Tibial nerve (tissue), 4 donors: Measurements from ENCODE around the gene GPR149. TPM values are rescaled to one million over a fixed set of nuclear protein-coding genes. Genes with fewer than 3 reads are reported as not detected.
"Not testable (repeated sequence)": the region's sequence is repeated elsewhere in the genome, so short reads cannot be mapped to it uniquely, and the experiment has no call there.

Source experiments
- DNase-seq, 2 donors: peaks; one replicate each; pipeline ENCODE4 v3.0.0-alpha.2; 2019; ENCODE audit warnings: low spot score in 2 of 2
- H3K27ac ChIP-seq, 4 donors: fragments of 200-600 bp; sonication (generic) in 3 of 4; one replicate each; pipeline ENCODE4 v1.5.1; 2017 to 2019; ENCODE audit warnings: mild to moderate bottlenecking in 1 of 4
- H3K27me3 ChIP-seq, 2 donors: fragments of 200-600 bp; sonication (generic) in 1 of 2; one replicate each; pipeline versions ENCODE4 v1.5.1 to v1.6.0; 2017 to 2019
- H3K36me3 ChIP-seq, 3 donors: fragments of 200-600 bp; sonication (generic); one replicate each; pipeline ENCODE4 v1.5.1; 2018 to 2019
- H3K4me1 ChIP-seq, 4 donors: fragments of 200-600 bp; sonication (generic) in 3 of 4; one replicate each; pipeline ENCODE4 v1.5.1; 2017 to 2019
- H3K4me3 ChIP-seq, 4 donors: fragments of 200-600 bp; sonication (generic) in 3 of 4; one replicate each; pipeline ENCODE4 v1.5.1; 2017 to 2019; ENCODE audit warnings: mild to moderate bottlenecking in 1 of 4, moderate library complexity in 1 of 4
- H3K9me3 ChIP-seq, 4 donors: fragments of 200-600 bp; sonication (generic) in 3 of 4; one replicate each; pipeline ENCODE4 v1.5.1; 2017 to 2019
- EP300 ChIP-seq, 2 donors: sonication (generic); formaldehyde crosslinking; IDR thresholded peaks; one replicate each; pipeline ENCODE4 v1.6.1; 2017; ENCODE audit warnings: antibody characterized with exemption in 2 of 2, mild to moderate bottlenecking in 1 of 2
- POLR2A ChIP-seq, 2 donors: fragments of 450-650 bp; IDR thresholded peaks; one replicate each; pipeline ENCODE4 v1.6.1; 2017; ENCODE audit warnings: antibody characterized with exemption in 2 of 2, mild to moderate bottlenecking in 2 of 2, moderate library complexity in 2 of 2
- WGBS, 2 donors: methylation state at CpG; one replicate each; pipeline ENCODE4 v1.1.5; 2018; 5-methylcytosine and 5-hydroxymethylcytosine counted together
- total RNA-seq, 4 donors: library from RNA; depleted of rRNA; stranded (reverse); fragments of >200 nt; gene quantifications; one replicate each; pipeline ENCODE4 v1.1.0, GENCODE V29; 2016
- TF ChIP-seq, protein P1 (sequence below), 5 experiments: fragments of 200-600 bp in 3 of 5; fragments of 450-650 bp in 2 of 5; sonication (generic) in 3 of 5; IDR thresholded peaks; one replicate each; pipeline ENCODE4 v1.5.1; 2016 to 2019; ENCODE audit warnings: antibody characterized with exemption in 5 of 5, mild to moderate bottlenecking in 3 of 5, moderate library complexity in 2 of 5

GPR149 gene
- total RNA-seq, 4 donors from 2014 or later: not detected

DNA sequence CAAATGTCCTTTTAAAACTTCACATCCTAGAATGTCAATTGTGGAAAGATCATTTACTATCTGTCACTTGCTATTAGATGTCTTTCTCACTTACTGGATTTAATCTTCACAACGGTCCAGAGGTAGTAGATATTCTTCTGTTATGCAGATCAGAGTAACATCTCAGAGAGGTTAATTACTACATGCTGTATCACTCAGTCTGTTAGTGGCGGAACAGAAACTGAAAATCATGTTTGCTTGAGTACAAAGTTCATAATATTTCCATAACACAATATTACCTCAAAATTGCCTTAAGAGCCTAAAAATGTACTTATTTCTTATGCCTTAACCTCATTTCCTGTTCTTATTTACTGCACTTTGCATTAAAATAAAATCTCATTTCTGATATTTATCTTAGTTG is 28.6 kb upstream of the GPR149 start:
- Histone ChIP-seq H3K9me3 (no peaks in the 10 kb centered on the region), H3K27ac (no peak overlapping the region), H3K36me3 (no peaks in the 10 kb centered on the region), H3K27me3 (no peaks in the 10 kb centered on the region), H3K4me1 (no peaks in the 10 kb centered on the region), H3K4me3 (no peak overlapping the region)
- TF ChIP-seq POLR2A (IDR thresholded peaks at IDR 0.05) (no peak), EP300 (IDR thresholded peaks at IDR 0.05) (no peak)
- TF ChIP-seq, protein P1, sequence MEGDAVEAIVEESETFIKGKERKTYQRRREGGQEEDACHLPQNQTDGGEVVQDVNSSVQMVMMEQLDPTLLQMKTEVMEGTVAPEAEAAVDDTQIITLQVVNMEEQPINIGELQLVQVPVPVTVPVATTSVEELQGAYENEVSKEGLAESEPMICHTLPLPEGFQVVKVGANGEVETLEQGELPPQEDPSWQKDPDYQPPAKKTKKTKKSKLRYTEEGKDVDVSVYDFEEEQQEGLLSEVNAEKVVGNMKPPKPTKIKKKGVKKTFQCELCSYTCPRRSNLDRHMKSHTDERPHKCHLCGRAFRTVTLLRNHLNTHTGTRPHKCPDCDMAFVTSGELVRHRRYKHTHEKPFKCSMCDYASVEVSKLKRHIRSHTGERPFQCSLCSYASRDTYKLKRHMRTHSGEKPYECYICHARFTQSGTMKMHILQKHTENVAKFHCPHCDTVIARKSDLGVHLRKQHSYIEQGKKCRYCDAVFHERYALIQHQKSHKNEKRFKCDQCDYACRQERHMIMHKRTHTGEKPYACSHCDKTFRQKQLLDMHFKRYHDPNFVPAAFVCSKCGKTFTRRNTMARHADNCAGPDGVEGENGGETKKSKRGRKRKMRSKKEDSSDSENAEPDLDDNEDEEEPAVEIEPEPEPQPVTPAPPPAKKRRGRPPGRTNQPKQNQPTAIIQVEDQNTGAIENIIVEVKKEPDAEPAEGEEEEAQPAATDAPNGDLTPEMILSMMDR (IDR thresholded peaks at IDR 0.05): no peak
- DNase-seq: no peak
- WGBS, 2 donors: 63 to 79% methylated on average over 2 of the region's 2 CpGs

DNA sequence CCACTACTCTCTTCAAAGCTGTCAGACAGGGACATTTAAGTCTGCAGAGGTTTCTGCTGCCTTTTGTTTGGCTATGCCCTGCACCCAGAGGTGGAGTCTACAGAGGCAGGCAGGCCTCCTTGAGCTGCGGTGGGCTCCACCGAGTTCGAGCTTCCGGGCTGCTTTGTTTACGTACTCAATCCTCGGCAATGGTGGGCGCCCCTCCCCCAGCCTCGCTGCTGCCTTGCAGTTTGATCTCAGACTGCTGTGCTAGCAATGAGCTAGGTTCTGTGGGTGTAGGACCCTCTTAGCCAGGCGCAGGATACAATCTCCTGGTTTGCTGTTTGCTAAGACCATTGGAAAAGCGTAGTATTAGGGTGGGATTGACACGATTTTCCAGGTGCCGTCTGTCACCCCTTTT is 9.1 kb upstream of the GPR149 start:
- H3K4me1 ChIP-seq, DNase-seq, H3K4me3 ChIP-seq, H3K9me3 ChIP-seq, H3K27me3 ChIP-seq, H3K36me3 ChIP-seq, H3K27ac ChIP-seq: not testable (repeated sequence)
- 91 to 94% methylated on average over 4 to 12 of the region's 12 CpGs for WGBS, 2 donors

DNA sequence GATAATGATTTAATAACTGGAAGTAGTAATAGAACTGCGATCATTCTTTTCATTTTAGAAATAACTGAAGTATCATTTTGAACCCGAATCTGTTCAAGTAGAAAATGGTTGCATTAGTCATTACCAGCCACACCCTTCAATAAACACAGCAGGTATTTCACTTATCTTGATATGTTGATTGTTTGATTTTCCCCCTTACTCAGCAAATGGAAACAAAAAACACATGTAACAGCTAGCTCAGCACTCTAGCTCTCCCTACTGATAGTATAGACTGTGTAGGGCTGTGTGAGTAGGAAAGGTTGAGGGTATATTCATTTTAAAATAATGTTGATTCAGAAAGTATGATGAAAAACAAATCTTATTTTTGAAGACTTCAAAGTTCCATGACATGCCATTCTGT is 1.1 kb upstream of the GPR149 start:
- H3K27me3 ChIP-seq: peaks cover 0 to 26% of the 10 kb centered on the region in 2 donors
- WGBS, 2 donors: 81 to 84% methylated on average over 2 of the region's 2 CpGs
- TF ChIP-seq, protein P1 (IDR thresholded peaks at IDR 0.05): no peak
- no peak for TF ChIP-seq POLR2A (IDR thresholded peaks at IDR 0.05)
- TF ChIP-seq EP300 (IDR thresholded peaks at IDR 0.05): no peak

DNA sequence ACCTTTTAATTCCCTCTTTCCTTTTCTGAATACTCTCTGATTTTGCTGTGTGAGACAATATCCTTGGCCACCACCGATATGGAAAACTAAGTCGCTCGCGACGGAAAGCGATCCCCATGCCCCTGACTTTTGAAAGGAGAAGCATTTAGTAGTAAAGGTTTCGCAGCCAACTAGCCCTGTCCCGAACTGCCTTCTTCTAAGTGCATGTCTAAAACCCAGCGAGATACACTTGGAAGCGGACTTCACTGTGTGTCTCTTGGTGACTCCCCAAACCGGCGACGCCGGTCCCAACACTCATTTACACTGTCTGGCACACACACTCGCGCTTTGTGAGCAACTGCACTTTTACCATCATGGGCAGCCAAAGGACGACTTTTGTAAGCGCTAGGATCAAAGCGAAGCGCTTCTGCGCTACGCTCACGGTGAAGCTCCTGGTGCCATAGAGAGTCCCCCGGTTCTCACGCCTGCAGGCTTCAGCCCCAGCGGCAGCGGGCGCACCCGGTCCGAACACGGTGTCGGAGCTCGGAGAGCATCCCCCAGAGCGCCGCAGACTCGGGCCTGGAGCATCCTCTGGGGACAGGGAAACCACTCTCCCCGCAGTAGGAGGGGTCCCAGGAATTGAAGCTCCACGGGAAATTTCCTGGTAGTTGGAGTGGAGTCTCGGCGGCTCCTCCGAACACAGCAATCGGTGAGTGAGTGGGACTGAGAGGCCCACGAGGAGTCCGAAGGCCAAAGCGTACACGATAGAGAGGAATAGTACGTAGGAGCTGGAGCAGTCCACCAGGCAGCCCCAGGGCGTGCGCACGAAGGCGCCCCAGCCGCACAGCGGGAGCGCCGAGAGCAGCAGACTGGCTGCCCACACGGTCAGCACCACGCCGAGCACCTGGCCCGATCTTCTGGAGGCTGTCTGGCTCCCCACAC is 1.4 kb downstream of the GPR149 start:
- Histone ChIP-seq H3K27ac (no peak overlapping the region), H3K9me3 (no peaks in the 10 kb centered on the region), H3K36me3 (no peaks in the 10 kb centered on the region), H3K4me3 (peak overlapping the region in 3 of 4 donors; percentile 13 to 40 (median 26)), H3K27me3 (peaks cover 0 to 26% of the 10 kb centered on the region in 2 donors), H3K4me1 (peaks cover 0 to 14% (median 0%) of the 10 kb centered on the region in 4 donors)
- TF ChIP-seq, protein P1 (IDR thresholded peaks at IDR 0.05): no peak
- TF ChIP-seq POLR2A (IDR thresholded peaks at IDR 0.05) (no peak), EP300 (IDR thresholded peaks at IDR 0.05) (no peak)
- WGBS, 2 donors: 2 to 4% methylated on average over 43 to 54 of the region's 59 CpGs
- DNase-seq: no peak

More for the DNA sequence above, 1.1 kb upstream of the GPR149 start:
- Histone ChIP-seq H3K9me3 (no peaks in the 10 kb centered on the region), H3K27ac (no peak overlapping the region), H3K36me3 (no peaks in the 10 kb centered on the region), H3K4me1 (peaks cover 0 to 14% (median 0%) of the 10 kb centered on the region in 4 donors), H3K4me3 (no peak overlapping the region)
- no peak for DNase-seq

DNA sequence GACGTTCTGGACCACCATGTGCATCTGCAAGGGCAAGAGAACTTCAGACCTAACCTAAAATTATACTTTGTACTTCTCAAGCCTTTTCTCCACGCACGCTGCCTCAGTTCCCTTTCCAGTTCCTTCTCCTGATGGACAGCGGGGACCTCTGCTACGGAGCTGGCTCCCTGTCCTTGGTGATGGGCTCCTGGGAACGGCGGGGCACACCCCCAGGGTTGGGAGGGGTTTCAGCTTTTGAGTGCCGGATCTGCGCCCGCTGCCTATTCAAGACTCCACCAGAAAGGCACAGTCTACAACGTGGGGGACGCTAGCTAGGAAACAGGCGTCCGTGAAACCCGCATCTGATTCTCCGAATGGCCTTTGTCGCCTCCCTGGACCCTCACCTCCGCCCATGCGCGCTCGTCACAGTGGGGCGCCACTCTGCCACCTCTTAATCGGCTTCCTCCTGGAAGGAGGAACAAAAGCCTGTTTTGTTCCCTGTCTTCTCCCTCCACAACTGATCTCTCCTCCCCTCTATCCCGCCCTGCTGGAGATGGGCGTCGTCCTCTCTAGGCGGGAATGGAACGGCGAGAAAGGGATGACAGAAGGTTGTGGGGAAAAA is 2.2 kb downstream of the GPR149 start:
- Histone ChIP-seq H3K36me3 (no peaks in the 10 kb centered on the region), H3K4me3 (peak overlapping the region in 3 of 4 donors; percentile 13 to 40 (median 26)), H3K27ac (no peak overlapping the region), H3K4me1 (peaks cover 0 to 14% (median 0%) of the 10 kb centered on the region in 4 donors), H3K27me3 (peaks cover 0 to 26% of the 10 kb centered on the region in 2 donors), H3K9me3 (no peaks in the 10 kb centered on the region)
- TF ChIP-seq EP300 (IDR thresholded peaks at IDR 0.05) (no peak), POLR2A (IDR thresholded peaks at IDR 0.05) (no peak)
- TF ChIP-seq, protein P1 (IDR thresholded peaks at IDR 0.05): no peak
- DNase-seq: no peak
- WGBS, 2 donors: 5% methylated on average over 26 to 29 of the region's 29 CpGs
